Lower leg skin (tissue), 3 donors: ENCODE measurements around the gene PARP2.

ENCODE experiments used
- POLR2A ChIP-seq, 2 donors: fragments of 450-650 bp; IDR thresholded peaks; one replicate each; pipeline ENCODE4 v1.6.1; 2016 to 2017; ENCODE audit warnings: antibody characterized with exemption in 2 of 2, mild to moderate bottlenecking in 1 of 2, moderate library complexity in 1 of 2
- TF ChIP-seq, protein P1 (sequence below), 3 donors: fragments of 450-650 bp; IDR thresholded peaks; one replicate each; pipeline ENCODE4 v1.5.1; 2016; ENCODE audit warnings: antibody characterized with exemption in 3 of 3, mild to moderate bottlenecking in 3 of 3, moderate library complexity in 2 of 3

DNA sequence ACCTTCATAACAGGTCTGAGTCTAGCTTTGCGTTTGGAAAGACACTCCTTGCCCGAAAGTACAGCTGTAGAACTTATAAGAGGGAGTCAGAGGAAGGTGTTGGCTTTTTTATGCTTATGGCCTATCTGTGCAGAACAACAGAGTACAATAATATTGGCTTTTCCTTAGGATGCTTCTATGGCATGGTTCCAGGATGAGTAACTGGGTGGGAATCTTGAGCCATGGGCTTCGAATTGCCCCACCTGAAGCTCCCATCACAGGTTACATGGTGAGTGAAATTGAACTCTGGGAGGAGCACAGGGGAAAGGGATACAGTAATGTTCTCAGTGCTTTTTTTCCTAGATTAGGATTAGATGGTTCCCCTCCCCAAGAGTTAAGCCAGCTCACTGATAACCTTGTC, 13.0 kb downstream of the PARP2 start:
- TF ChIP-seq, protein P1, sequence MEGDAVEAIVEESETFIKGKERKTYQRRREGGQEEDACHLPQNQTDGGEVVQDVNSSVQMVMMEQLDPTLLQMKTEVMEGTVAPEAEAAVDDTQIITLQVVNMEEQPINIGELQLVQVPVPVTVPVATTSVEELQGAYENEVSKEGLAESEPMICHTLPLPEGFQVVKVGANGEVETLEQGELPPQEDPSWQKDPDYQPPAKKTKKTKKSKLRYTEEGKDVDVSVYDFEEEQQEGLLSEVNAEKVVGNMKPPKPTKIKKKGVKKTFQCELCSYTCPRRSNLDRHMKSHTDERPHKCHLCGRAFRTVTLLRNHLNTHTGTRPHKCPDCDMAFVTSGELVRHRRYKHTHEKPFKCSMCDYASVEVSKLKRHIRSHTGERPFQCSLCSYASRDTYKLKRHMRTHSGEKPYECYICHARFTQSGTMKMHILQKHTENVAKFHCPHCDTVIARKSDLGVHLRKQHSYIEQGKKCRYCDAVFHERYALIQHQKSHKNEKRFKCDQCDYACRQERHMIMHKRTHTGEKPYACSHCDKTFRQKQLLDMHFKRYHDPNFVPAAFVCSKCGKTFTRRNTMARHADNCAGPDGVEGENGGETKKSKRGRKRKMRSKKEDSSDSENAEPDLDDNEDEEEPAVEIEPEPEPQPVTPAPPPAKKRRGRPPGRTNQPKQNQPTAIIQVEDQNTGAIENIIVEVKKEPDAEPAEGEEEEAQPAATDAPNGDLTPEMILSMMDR (IDR thresholded peaks at IDR 0.05), result no peak
- no peak for TF ChIP-seq POLR2A (IDR thresholded peaks at IDR 0.05)
